MM.1S (cell line): Measurements from ENCODE around the gene UROS.

Experiments used
- DNase-seq: peaks from one replicate; pipeline ENCODE4 v3.0.0-alpha.2; 2015
- H2AFZ ChIP-seq: fragments of 300-600 bp; sonication (generic); 2 replicates; pipeline ENCODE4 v1.6.0; 2016; ENCODE audit warnings: antibody characterized with exemption, low read length
- H3F3A ChIP-seq: fragments of 300-600 bp; sonication (generic); 2 replicates; pipeline ENCODE4 v1.6.1; 2016; ENCODE audit warnings: mild to moderate bottlenecking, antibody characterized with exemption, low read length, moderate library complexity, mixed read lengths; ENCODE audit not compliant: insufficient read depth
- H3K27ac ChIP-seq: fragments of 300-600 bp; sonication (generic); 2 replicates; pipeline ENCODE4 v1.5.1; 2016; ENCODE audit warnings: mild to moderate bottlenecking, low read length
- H3K27me3 ChIP-seq: fragments of 300-600 bp; sonication (generic); replicated peaks from 2 replicates; pipeline ENCODE4 v1.6.0; 2016; ENCODE audit warnings: low read length; ENCODE audit not compliant: insufficient read depth
- H3K36me3 ChIP-seq: fragments of 300-600 bp; sonication (generic); replicated peaks from 2 replicates; pipeline ENCODE4 v1.6.1; 2016; ENCODE audit warnings: mild to moderate bottlenecking, low read length, mixed read lengths; ENCODE audit not compliant: insufficient read depth
- H3K4me1 ChIP-seq: fragments of 300-600 bp; sonication (generic); 2 replicates; pipeline ENCODE4 v1.6.1; 2016; ENCODE audit warnings: low read length, mixed read lengths
- H3K4me2 ChIP-seq: fragments of 300-600 bp; sonication (generic); 2 replicates; pipeline ENCODE4 v1.6.0; 2016; ENCODE audit warnings: low read depth, low read length
- H3K4me3 ChIP-seq: fragments of 300-600 bp; sonication (generic); 2 replicates; pipeline ENCODE4 v1.5.1; 2016; ENCODE audit warnings: low read length, mixed read lengths
- H3K79me2 ChIP-seq: fragments of 300-600 bp; sonication (generic); 2 replicates; pipeline ENCODE4 v1.6.1; 2016; ENCODE audit warnings: mixed run types, low read length, mixed read lengths
- H3K9ac ChIP-seq: fragments of 300-600 bp; sonication (generic); 2 replicates; pipeline ENCODE4 v1.6.1; 2016; ENCODE audit warnings: low read length, mixed read lengths
- H3K9me2 ChIP-seq: fragments of 300-600 bp; sonication (generic); replicated peaks from 2 replicates; pipeline ENCODE4 v1.6.1; 2016; ENCODE audit warnings: mild to moderate bottlenecking, low read length, mixed read lengths; ENCODE audit not compliant: insufficient read depth
- H3K9me3 ChIP-seq: fragments of 300-600 bp; sonication (generic); replicated peaks from 2 replicates; pipeline ENCODE4 v1.6.1; 2016; ENCODE audit warnings: mild to moderate bottlenecking, low read length, mixed read lengths; ENCODE audit not compliant: insufficient read depth
- H4K20me1 ChIP-seq: fragments of 300-600 bp; sonication (generic); 2 replicates; pipeline ENCODE4 v1.6.1; 2016; ENCODE audit warnings: mild to moderate bottlenecking, low read length, moderate library complexity, mixed read lengths; ENCODE audit not compliant: insufficient read depth
- EZH2 ChIP-seq: fragments of 300-600 bp; sonication (generic); optimal IDR thresholded peaks from 2 replicates; pipeline ENCODE3; 2017; ENCODE audit warnings: low read depth, mild to moderate bottlenecking, antibody characterized with exemption, low read length, mixed read lengths
- EZH2phosphoT487 ChIP-seq: fragments of 300-600 bp; sonication (generic); IDR thresholded peaks from 2 replicates; pipeline ENCODE4 v1.6.1; 2018; ENCODE audit warnings: antibody characterized with exemption, low read length
- TF ChIP-seq, protein P1 (sequence below): fragments of 300-600 bp; sonication (generic); IDR thresholded peaks from 2 replicates; pipeline ENCODE4 v1.5.1; 2016; ENCODE audit warnings: antibody characterized with exemption, low read length, mixed read lengths

Gene UROS

DNA sequence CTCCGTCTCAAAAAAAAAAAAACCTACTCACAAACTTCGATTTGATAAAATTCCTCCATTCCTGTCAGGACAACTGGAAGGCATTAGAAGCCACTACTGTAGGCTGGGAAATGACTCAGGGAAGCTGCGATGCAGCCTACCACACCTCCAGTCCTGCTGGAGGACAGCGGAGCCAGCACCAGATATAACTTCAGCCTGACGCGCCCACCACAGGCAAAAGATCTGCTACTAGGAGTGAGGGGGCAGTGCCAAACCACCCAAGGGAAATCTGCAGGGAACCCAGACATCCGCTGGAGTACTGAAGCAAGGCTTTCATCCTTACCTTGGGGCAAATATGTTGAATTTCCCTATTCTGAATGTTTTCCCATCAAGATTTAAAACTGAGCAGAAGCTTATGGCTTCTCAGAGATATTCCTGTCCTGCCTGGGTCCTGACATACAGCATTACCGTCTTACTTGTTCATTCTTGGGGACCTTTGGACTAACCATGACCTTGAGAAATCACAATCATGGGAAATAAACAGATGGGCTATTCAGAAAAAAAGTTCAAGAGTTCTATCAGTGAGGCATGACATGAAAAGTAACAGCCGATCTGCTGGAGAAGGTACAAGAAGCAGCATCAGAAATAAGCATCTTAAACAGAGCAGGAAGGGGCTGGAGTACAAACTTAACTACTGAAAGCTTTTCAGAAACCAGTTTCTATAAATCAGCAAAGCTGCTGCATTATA, 20.7 kb upstream of the UROS start:
- Histone ChIP-seq H3K27ac (no peak overlapping the region), H3K9me3 (no peaks in the 10 kb centered on the region), H3K4me2 (no peak overlapping the region), H3K9me2 (no peaks in the 10 kb centered on the region), H3K9ac (no peak overlapping the region), H3K79me2 (no peaks in the 10 kb centered on the region), H3K36me3 (no peaks in the 10 kb centered on the region), H3K4me3 (no peak overlapping the region), H3F3A (no peaks in the 10 kb centered on the region), H2AFZ (no peak overlapping the region), H4K20me1 (no peaks in the 10 kb centered on the region), H3K27me3 (no peaks in the 10 kb centered on the region), H3K4me1 (peaks cover 8% of the 10 kb centered on the region)
- no peak for DNase-seq
- TF ChIP-seq EZH2 (no peak), EZH2phosphoT487 (no peak)
- TF ChIP-seq, protein P1, sequence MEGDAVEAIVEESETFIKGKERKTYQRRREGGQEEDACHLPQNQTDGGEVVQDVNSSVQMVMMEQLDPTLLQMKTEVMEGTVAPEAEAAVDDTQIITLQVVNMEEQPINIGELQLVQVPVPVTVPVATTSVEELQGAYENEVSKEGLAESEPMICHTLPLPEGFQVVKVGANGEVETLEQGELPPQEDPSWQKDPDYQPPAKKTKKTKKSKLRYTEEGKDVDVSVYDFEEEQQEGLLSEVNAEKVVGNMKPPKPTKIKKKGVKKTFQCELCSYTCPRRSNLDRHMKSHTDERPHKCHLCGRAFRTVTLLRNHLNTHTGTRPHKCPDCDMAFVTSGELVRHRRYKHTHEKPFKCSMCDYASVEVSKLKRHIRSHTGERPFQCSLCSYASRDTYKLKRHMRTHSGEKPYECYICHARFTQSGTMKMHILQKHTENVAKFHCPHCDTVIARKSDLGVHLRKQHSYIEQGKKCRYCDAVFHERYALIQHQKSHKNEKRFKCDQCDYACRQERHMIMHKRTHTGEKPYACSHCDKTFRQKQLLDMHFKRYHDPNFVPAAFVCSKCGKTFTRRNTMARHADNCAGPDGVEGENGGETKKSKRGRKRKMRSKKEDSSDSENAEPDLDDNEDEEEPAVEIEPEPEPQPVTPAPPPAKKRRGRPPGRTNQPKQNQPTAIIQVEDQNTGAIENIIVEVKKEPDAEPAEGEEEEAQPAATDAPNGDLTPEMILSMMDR = no peak

DNA sequence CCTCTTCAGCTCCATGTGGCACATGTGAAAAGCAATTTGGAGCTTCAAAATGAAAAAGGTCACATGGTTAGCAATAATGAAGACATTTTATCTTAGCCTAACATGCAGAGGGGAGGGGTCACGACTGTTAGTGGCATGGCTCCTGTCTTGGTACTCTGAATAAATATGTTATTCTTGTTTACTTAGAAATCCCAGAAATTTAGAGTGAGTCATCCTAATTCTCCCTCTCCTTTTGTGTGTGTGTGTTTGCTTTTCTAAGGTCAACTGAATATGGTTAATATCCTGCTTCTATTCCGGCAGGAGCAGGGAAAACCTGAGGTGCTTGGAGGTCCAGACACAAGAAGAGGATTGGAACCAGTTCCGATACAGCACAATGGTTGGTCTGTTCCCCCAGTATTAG, 17.9 kb upstream of the UROS start:
- Histone ChIP-seq H3K4me3 (no peak overlapping the region), H2AFZ (no peak overlapping the region), H3K79me2 (no peaks in the 10 kb centered on the region), H3K36me3 (0 out of 2 replicates have a peak, but pooled peaks cover 2% of the 10 kb centered on the region), H4K20me1 (no peaks in the 10 kb centered on the region), H3F3A (no peaks in the 10 kb centered on the region), H3K9me3 (no peaks in the 10 kb centered on the region), H3K9ac (no peak overlapping the region), H3K4me1 (no peaks in the 10 kb centered on the region), H3K9me2 (no peaks in the 10 kb centered on the region), H3K27ac (no peak overlapping the region), H3K27me3 (no peaks in the 10 kb centered on the region), H3K4me2 (no peak overlapping the region)
- TF ChIP-seq EZH2 (no peak), EZH2phosphoT487 (no peak)
- TF ChIP-seq, protein P1 = no peak
- no peak for DNase-seq

DNA sequence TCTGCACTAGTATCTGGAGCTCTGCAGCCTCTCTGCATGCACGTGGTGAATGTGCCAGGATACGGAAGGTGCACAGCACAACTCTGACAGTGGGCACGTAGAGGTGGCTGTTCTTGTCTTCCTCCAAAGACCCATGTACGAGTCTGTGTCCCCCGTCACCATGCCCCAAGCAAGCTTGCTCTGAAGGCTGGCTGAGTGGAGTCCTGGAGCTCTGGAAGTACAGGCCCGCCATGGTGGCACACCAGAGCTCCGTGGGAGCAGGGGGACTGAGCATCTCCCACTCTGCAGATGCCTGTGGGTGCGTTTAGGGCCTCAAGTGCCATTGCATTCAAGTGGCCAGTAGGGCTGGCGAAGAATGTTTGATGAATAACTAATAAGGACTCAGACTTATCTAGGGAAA, 17.3 kb upstream of the UROS start:
- Histone ChIP-seq H3K27me3 (no peaks in the 10 kb centered on the region), H3K79me2 (no peaks in the 10 kb centered on the region), H3K27ac (no peak overlapping the region), H3K36me3 (0 out of 2 replicates have a peak, but pooled peaks cover 3% of the 10 kb centered on the region), H3K4me3 (no peak overlapping the region), H3K4me2 (no peak overlapping the region), H4K20me1 (no peaks in the 10 kb centered on the region), H3K4me1 (no peaks in the 10 kb centered on the region), H3F3A (no peaks in the 10 kb centered on the region), H3K9me3 (no peaks in the 10 kb centered on the region), H2AFZ (no peak overlapping the region), H3K9ac (no peak overlapping the region), H3K9me2 (no peaks in the 10 kb centered on the region)
- no peak for DNase-seq
- TF ChIP-seq EZH2phosphoT487 = no peak
- TF ChIP-seq, protein P1 = no peak
- TF ChIP-seq EZH2 = no peak
